Renal cortex interstitium (tissue), 11 donors: ENCODE data around the gene MGST3. TPM values are rescaled to one million over a fixed set of nuclear protein-coding genes. Genes with fewer than 3 reads are reported as not detected.
"Not testable (repeated sequence)": the region's sequence is repeated elsewhere in the genome, so short reads cannot be mapped to it uniquely, and the experiment has no call there.

Source experiments
- DNase-seq, 11 donors: peaks; one replicate each; pipeline ENCODE4 v3.0.0-alpha.2; 2013; ENCODE audit warnings: low read depth in 9 of 11, low spot score in 4 of 11; ENCODE audit errors: extremely low read depth in 1 of 11
- polyA plus RNA-seq, 3 donors: library from polyadenylated mRNA; unstranded; fragments of 120-200 nt; gene quantifications; one replicate each; pipeline ENCODE4 v1.2.1, GENCODE V29; 2013; ENCODE audit not compliant: insufficient read length in 3 of 3

Gene MGST3
- polyA plus RNA-seq, 3 donors = 196 to 221 (median 202) TPM

GRCh38 chr1:165639821-165640623, 9.0 kb downstream of the MGST3 start:
- no peak for DNase-seq

- DNase-seq = no peak
These were observed 10.4 kb downstream of the MGST3 start for GRCh38 chr1:165641231-165641987.

- no peak for DNase-seq
These were observed 13.2 kb downstream of the MGST3 start for GRCh38 chr1:165644064-165644735.

- peak in 3 of 11 donors; percentile 18 to 36 (median 28) for DNase-seq
These were observed 14.8 kb downstream of the MGST3 start for GRCh38 chr1:165645654-165646366.

- DNase-seq = no peak
These were observed 16.5 kb downstream of the MGST3 start for GRCh38 chr1:165647517-165647916.

GRCh38 chr1:165647970-165648369, 16.9 kb downstream of the MGST3 start:
- DNase-seq = no peak

GRCh38 chr1:165648919-165649572, 18.0 kb downstream of the MGST3 start:
- DNase-seq = no peak

GRCh38 chr1:165650981-165651625, 20.1 kb downstream of the MGST3 start:
- no peak for DNase-seq

GRCh38 chr1:165658766-165659580, 27.9 kb downstream of the MGST3 start:
- not testable (repeated sequence) for DNase-seq

GRCh38 chr1:165659581-165659895, 28.5 kb downstream of the MGST3 start:
- DNase-seq = no peak

GRCh38 chr1:165661703-165662102, 30.7 kb downstream of the MGST3 start:
- no peak for DNase-seq

GRCh38 chr1:165662186-165662585, 31.2 kb downstream of the MGST3 start:
- no peak for DNase-seq

GRCh38 chr1:165666152-165666825, 35.3 kb downstream of the MGST3 start:
- DNase-seq = no peak

GRCh38 chr1:165668184-165668583, 37.1 kb downstream of the MGST3 start:
- DNase-seq = no peak

- DNase-seq = no peak
These were observed 40.5 kb downstream of the MGST3 start for GRCh38 chr1:165671526-165671925.

GRCh38 chr1:165674599-165674998, 43.6 kb downstream of the MGST3 start:
- DNase-seq = no peak

- no peak for DNase-seq
These were observed 44.8 kb downstream of the MGST3 start for GRCh38 chr1:165675794-165676193.
